MM.1S (cell line): ENCODE data around the gene ANKRD12.

Experiments used
- DNase-seq: peaks from one replicate; pipeline ENCODE4 v3.0.0-alpha.2; 2015
- H2AFZ ChIP-seq: fragments of 300-600 bp; sonication (generic); 2 replicates; pipeline ENCODE4 v1.6.0; 2016; ENCODE audit warnings: antibody characterized with exemption, low read length
- H3F3A ChIP-seq: fragments of 300-600 bp; sonication (generic); 2 replicates; pipeline ENCODE4 v1.6.1; 2016; ENCODE audit warnings: mild to moderate bottlenecking, antibody characterized with exemption, low read length, moderate library complexity, mixed read lengths; ENCODE audit not compliant: insufficient read depth
- H3K27ac ChIP-seq: fragments of 300-600 bp; sonication (generic); 2 replicates; pipeline ENCODE4 v1.5.1; 2016; ENCODE audit warnings: mild to moderate bottlenecking, low read length
- H3K27me3 ChIP-seq: fragments of 300-600 bp; sonication (generic); replicated peaks from 2 replicates; pipeline ENCODE4 v1.6.0; 2016; ENCODE audit warnings: low read length; ENCODE audit not compliant: insufficient read depth
- H3K36me3 ChIP-seq: fragments of 300-600 bp; sonication (generic); replicated peaks from 2 replicates; pipeline ENCODE4 v1.6.1; 2016; ENCODE audit warnings: mild to moderate bottlenecking, low read length, mixed read lengths; ENCODE audit not compliant: insufficient read depth
- H3K4me1 ChIP-seq: fragments of 300-600 bp; sonication (generic); 2 replicates; pipeline ENCODE4 v1.6.1; 2016; ENCODE audit warnings: low read length, mixed read lengths
- H3K4me2 ChIP-seq: fragments of 300-600 bp; sonication (generic); 2 replicates; pipeline ENCODE4 v1.6.0; 2016; ENCODE audit warnings: low read depth, low read length
- H3K4me3 ChIP-seq: fragments of 300-600 bp; sonication (generic); 2 replicates; pipeline ENCODE4 v1.5.1; 2016; ENCODE audit warnings: low read length, mixed read lengths
- H3K79me2 ChIP-seq: fragments of 300-600 bp; sonication (generic); 2 replicates; pipeline ENCODE4 v1.6.1; 2016; ENCODE audit warnings: mixed run types, low read length, mixed read lengths
- H3K9ac ChIP-seq: fragments of 300-600 bp; sonication (generic); 2 replicates; pipeline ENCODE4 v1.6.1; 2016; ENCODE audit warnings: low read length, mixed read lengths
- H3K9me2 ChIP-seq: fragments of 300-600 bp; sonication (generic); replicated peaks from 2 replicates; pipeline ENCODE4 v1.6.1; 2016; ENCODE audit warnings: mild to moderate bottlenecking, low read length, mixed read lengths; ENCODE audit not compliant: insufficient read depth
- H3K9me3 ChIP-seq: fragments of 300-600 bp; sonication (generic); replicated peaks from 2 replicates; pipeline ENCODE4 v1.6.1; 2016; ENCODE audit warnings: mild to moderate bottlenecking, low read length, mixed read lengths; ENCODE audit not compliant: insufficient read depth
- H4K20me1 ChIP-seq: fragments of 300-600 bp; sonication (generic); 2 replicates; pipeline ENCODE4 v1.6.1; 2016; ENCODE audit warnings: mild to moderate bottlenecking, low read length, moderate library complexity, mixed read lengths; ENCODE audit not compliant: insufficient read depth
- EZH2 ChIP-seq: fragments of 300-600 bp; sonication (generic); optimal IDR thresholded peaks from 2 replicates; pipeline ENCODE3; 2017; ENCODE audit warnings: low read depth, mild to moderate bottlenecking, antibody characterized with exemption, low read length, mixed read lengths
- EZH2phosphoT487 ChIP-seq: fragments of 300-600 bp; sonication (generic); IDR thresholded peaks from 2 replicates; pipeline ENCODE4 v1.6.1; 2018; ENCODE audit warnings: antibody characterized with exemption, low read length
- TF ChIP-seq, protein P1 (sequence below): fragments of 300-600 bp; sonication (generic); IDR thresholded peaks from 2 replicates; pipeline ENCODE4 v1.5.1; 2016; ENCODE audit warnings: antibody characterized with exemption, low read length, mixed read lengths

ANKRD12 gene

GRCh38 chr18:9293948-9294347, 157.4 kb downstream of the ANKRD12 start:
- Histone ChIP-seq H2AFZ (no peak overlapping the region), H3F3A (0 out of 2 replicates have a peak, but pooled peaks cover 3% of the 10 kb centered on the region), H3K4me1 (no peaks in the 10 kb centered on the region), H3K4me2 (no peak overlapping the region), H3K79me2 (no peaks in the 10 kb centered on the region), H3K9ac (no peak overlapping the region), H3K27me3 (no peaks in the 10 kb centered on the region), H4K20me1 (no peaks in the 10 kb centered on the region), H3K27ac (no peak overlapping the region), H3K9me3 (no peaks in the 10 kb centered on the region), H3K36me3 (no peaks in the 10 kb centered on the region), H3K4me3 (no peak overlapping the region), H3K9me2 (no peaks in the 10 kb centered on the region)
- no peak for DNase-seq
- no peak for TF ChIP-seq EZH2
- TF ChIP-seq EZH2phosphoT487, result no peak
- TF ChIP-seq, protein P1, sequence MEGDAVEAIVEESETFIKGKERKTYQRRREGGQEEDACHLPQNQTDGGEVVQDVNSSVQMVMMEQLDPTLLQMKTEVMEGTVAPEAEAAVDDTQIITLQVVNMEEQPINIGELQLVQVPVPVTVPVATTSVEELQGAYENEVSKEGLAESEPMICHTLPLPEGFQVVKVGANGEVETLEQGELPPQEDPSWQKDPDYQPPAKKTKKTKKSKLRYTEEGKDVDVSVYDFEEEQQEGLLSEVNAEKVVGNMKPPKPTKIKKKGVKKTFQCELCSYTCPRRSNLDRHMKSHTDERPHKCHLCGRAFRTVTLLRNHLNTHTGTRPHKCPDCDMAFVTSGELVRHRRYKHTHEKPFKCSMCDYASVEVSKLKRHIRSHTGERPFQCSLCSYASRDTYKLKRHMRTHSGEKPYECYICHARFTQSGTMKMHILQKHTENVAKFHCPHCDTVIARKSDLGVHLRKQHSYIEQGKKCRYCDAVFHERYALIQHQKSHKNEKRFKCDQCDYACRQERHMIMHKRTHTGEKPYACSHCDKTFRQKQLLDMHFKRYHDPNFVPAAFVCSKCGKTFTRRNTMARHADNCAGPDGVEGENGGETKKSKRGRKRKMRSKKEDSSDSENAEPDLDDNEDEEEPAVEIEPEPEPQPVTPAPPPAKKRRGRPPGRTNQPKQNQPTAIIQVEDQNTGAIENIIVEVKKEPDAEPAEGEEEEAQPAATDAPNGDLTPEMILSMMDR, result no peak

GRCh38 chr18:9296233-9297006, 159.8 kb downstream of the ANKRD12 start:
- Histone ChIP-seq H4K20me1 (no peaks in the 10 kb centered on the region), H2AFZ (no peak overlapping the region), H3K79me2 (no peaks in the 10 kb centered on the region), H3K9ac (no peak overlapping the region), H3K9me3 (no peaks in the 10 kb centered on the region), H3K9me2 (no peaks in the 10 kb centered on the region), H3F3A (no peaks in the 10 kb centered on the region), H3K27ac (no peak overlapping the region), H3K27me3 (no peaks in the 10 kb centered on the region), H3K4me1 (no peaks in the 10 kb centered on the region), H3K36me3 (no peaks in the 10 kb centered on the region), H3K4me2 (no peak overlapping the region), H3K4me3 (no peak overlapping the region)
- no peak for DNase-seq
- no peak for TF ChIP-seq EZH2phosphoT487
- TF ChIP-seq, protein P1, result no peak
- TF ChIP-seq EZH2, result no peak

GRCh38 chr18:9297007-9297393, 160.4 kb downstream of the ANKRD12 start:
- Histone ChIP-seq H3K79me2 (no peaks in the 10 kb centered on the region), H3K36me3 (no peaks in the 10 kb centered on the region), H2AFZ (no peak overlapping the region), H4K20me1 (no peaks in the 10 kb centered on the region), H3K9me3 (no peaks in the 10 kb centered on the region), H3K4me3 (no peak overlapping the region), H3K9ac (no peak overlapping the region), H3K9me2 (no peaks in the 10 kb centered on the region), H3K4me2 (no peak overlapping the region), H3K27ac (no peak overlapping the region), H3F3A (no peaks in the 10 kb centered on the region), H3K27me3 (no peaks in the 10 kb centered on the region), H3K4me1 (no peaks in the 10 kb centered on the region)
- no peak for DNase-seq
- TF ChIP-seq, protein P1, result no peak
- TF ChIP-seq EZH2 (no peak), EZH2phosphoT487 (no peak)
